Activated naive CD4-positive, alpha-beta T cell (primary cell): ENCODE data around the gene NFXL1.
A peak's percentile ranks its signal among the peaks of the same experiment; 100 is the strongest.
"Not testable (repeated sequence)": the region's sequence is repeated elsewhere in the genome, so short reads cannot be mapped to it uniquely, and the experiment has no call there.

Experiments
- DNase-seq, 4 experiments: peaks; one replicate each; lab custom pipeline; 2025; lab: John Stamatoyannopoulos, UW

Gene NFXL1

GRCh38 chr4:47914220-47914925 lies at the start of gene NFXL1:
TSS of gene NFXL1 (minus strand) at chr4:47914583. CDS start at chr4:47914203, 380 bp downstream.
- peak; percentile 87 to 96 (median 94) for DNase-seq

GRCh38 chr4:47954677-47955076 lies 40.3 kb upstream of the NFXL1 start:
- no peak for DNase-seq

GRCh38 chr4:47954245-47954644 lies 39.9 kb upstream of the NFXL1 start:
- no peak for DNase-seq

- DNase-seq = no peak
These were observed 31.7 kb upstream of the NFXL1 start for GRCh38 chr4:47945930-47946726.

- no peak for DNase-seq
These were observed 27.9 kb upstream of the NFXL1 start for GRCh38 chr4:47942081-47942819.

GRCh38 chr4:47939456-47939855 lies 25.1 kb upstream of the NFXL1 start:
- no peak for DNase-seq

- DNase-seq = no peak
These were observed 22.0 kb upstream of the NFXL1 start for GRCh38 chr4:47936336-47936735.

GRCh38 chr4:47933840-47934239 lies 19.5 kb upstream of the NFXL1 start:
- no peak for DNase-seq

GRCh38 chr4:47930971-47931804 lies 16.8 kb upstream of the NFXL1 start:
- DNase-seq = no peak

GRCh38 chr4:47929682-47930201 lies 15.4 kb upstream of the NFXL1 start:
- no peak for DNase-seq

GRCh38 chr4:47926667-47927258 lies 12.4 kb upstream of the NFXL1 start:
- peak in 3 of 4 experiments; percentile 2 to 29 (median 3) for DNase-seq

GRCh38 chr4:47923261-47923608 lies 8.9 kb upstream of the NFXL1 start:
- not testable (repeated sequence) for DNase-seq

GRCh38 chr4:47922436-47923260 lies 8.3 kb upstream of the NFXL1 start:
- DNase-seq = not testable (repeated sequence)

- not testable (repeated sequence) for DNase-seq
These were observed 2.8 kb upstream of the NFXL1 start for GRCh38 chr4:47917163-47917562.

- no peak for DNase-seq
These were observed 995 bp upstream of the NFXL1 start for GRCh38 chr4:47915378-47915777.

GRCh38 chr4:47914926-47915237 lies 499 bp upstream of the NFXL1 start:
- no peak for DNase-seq

- DNase-seq = peak in 3 of 4 experiments; percentile 6 to 33 (median 15)
These were observed 543 bp downstream of the NFXL1 start for GRCh38 chr4:47913861-47914219.

GRCh38 chr4:47913330-47913729 lies 1.1 kb downstream of the NFXL1 start:
- DNase-seq = no peak

GRCh38 chr4:47907089-47907646 lies 7.2 kb downstream of the NFXL1 start:
- no peak for DNase-seq

- DNase-seq = no peak
These were observed 14.7 kb downstream of the NFXL1 start for GRCh38 chr4:47899639-47900038.
